Naive thymus-derived CD4-positive, alpha-beta T cell (primary cell): ENCODE results near the gene FNDC3B. TPM values are rescaled to one million over a fixed set of nuclear protein-coding genes. Genes with fewer than 3 reads are reported as not detected.

Experiments used
- ATAC-seq: fragments of 150-1000 bp; cut with Tn5 transposase; 2 replicates; pipeline ENCODE4 v1.10.0; 2021; ENCODE audit warnings: mild to moderate bottlenecking, moderate library complexity
- CTCF ChIA-PET: fragments of 350-600 bp; sonication (Branson Sonifier 250); formaldehyde crosslinking; loops from one replicate; lab custom pipeline; 2021; ENCODE audit warnings: antibody characterized with exemption; lab: Charles Lee
- POLR2A ChIA-PET: fragments of 350-600 bp; sonication (Branson Sonifier 250); formaldehyde crosslinking; loops from one replicate; lab custom pipeline; 2021; ENCODE audit warnings: antibody characterized with exemption, inconsistent platforms; lab: Charles Lee
- DNase-seq, 9 donors: peaks; one replicate each; pipeline versions ENCODE4 v3.0.0 to v3.0.0-alpha.2; 2020 to 2022; ENCODE audit warnings: mixed read lengths in 1 of 9
- H3K27ac ChIP-seq: one replicate; pipeline ENCODE4 v1.7.0; 2013; ENCODE audit warnings: mild to moderate bottlenecking, low read depth, low read length, moderate library complexity
- H3K27me3 ChIP-seq, 2 donors: one replicate each; pipeline ENCODE4 v1.7.0; 2013; ENCODE audit warnings: low read length in 2 of 2, mild to moderate bottlenecking in 2 of 2, moderate library complexity in 2 of 2; ENCODE audit not compliant: control insufficient read depth in 2 of 2, insufficient read depth in 2 of 2
- H3K36me3 ChIP-seq, 3 experiments: 1 replicate in 2 of 3; 2 replicates in 1 of 3; pipeline ENCODE4 v1.7.0; 2013; ENCODE audit warnings: low read length in 3 of 3, mild to moderate bottlenecking in 3 of 3, moderate library complexity in 1 of 3; ENCODE audit not compliant: insufficient read depth in 3 of 3, control insufficient read depth in 2 of 3
- H3K4me1 ChIP-seq, 2 donors: one replicate each; pipeline ENCODE4 v1.7.0; 2013; ENCODE audit warnings: low read length in 2 of 2, mild to moderate bottlenecking in 2 of 2, moderate library complexity in 1 of 2; ENCODE audit not compliant: control insufficient read depth in 2 of 2, insufficient read depth in 2 of 2
- H3K4me3 ChIP-seq: 2 replicates; pipeline ENCODE4 v1.7.0; 2013; ENCODE audit warnings: mild to moderate bottlenecking, low read length
- H3K9me3 ChIP-seq, 3 experiments: 1 replicate in 2 of 3; 2 replicates in 1 of 3; pipeline ENCODE4 v1.7.0; 2013; ENCODE audit warnings: low read length in 3 of 3; ENCODE audit not compliant: control insufficient read depth in 2 of 3
- H3K27ac Mint-ChIP-seq, 9 donors: one replicate each; pipeline ENCODE4 v1.8.0; 2020 to 2022; ENCODE audit warnings: mixed read lengths in 9 of 9, mild to moderate bottlenecking in 8 of 9, moderate library complexity in 5 of 9, inconsistent platforms in 2 of 9
- H3K27me3 Mint-ChIP-seq, 5 donors: one replicate each; pipeline ENCODE4 v1.8.0; 2021 to 2022; ENCODE audit warnings: mixed read lengths in 5 of 5, mild to moderate bottlenecking in 1 of 5
- H3K36me3 Mint-ChIP-seq, 5 donors: one replicate each; pipeline ENCODE4 v1.8.0; 2020 to 2022; ENCODE audit warnings: mixed read lengths in 5 of 5, mild to moderate bottlenecking in 3 of 5, inconsistent platforms in 1 of 5
- H3K4me1 Mint-ChIP-seq, 7 donors: one replicate each; pipeline ENCODE4 v1.8.0; 2020 to 2022; ENCODE audit warnings: mixed read lengths in 7 of 7, mild to moderate bottlenecking in 3 of 7, inconsistent platforms in 1 of 7
- H3K4me3 Mint-ChIP-seq, 10 donors: one replicate each; pipeline ENCODE4 v1.8.0; 2020 to 2022; ENCODE audit warnings: mild to moderate bottlenecking in 10 of 10, mixed read lengths in 10 of 10, moderate library complexity in 6 of 10, inconsistent platforms in 2 of 10
- H3K9me3 Mint-ChIP-seq, 11 donors: one replicate each; pipeline ENCODE4 v1.8.0; 2020 to 2022; ENCODE audit warnings: mixed read lengths in 11 of 11, mild to moderate bottlenecking in 4 of 11, inconsistent platforms in 1 of 11, moderate library complexity in 1 of 11
- intact Hi-C, 2 donors: fragments of 100-400 bp; cut with micrococcal nuclease; formaldehyde crosslinking; loops; one replicate each; pipeline ENCODE4 v1.15.1; 2023
- polyA plus RNA-seq, 2 donors: library from polyadenylated mRNA; unstranded; fragments of 300-500 nt; fragmentation: Illumina TruSeq; gene quantifications; one replicate each; pipeline ENCODE4 v1.2.3, GENCODE V29; 2021
- total RNA-seq, 6 experiments: library from RNA in 5 of 6; stranded (reverse) in 5 of 6; gene quantifications; 1 replicate in 5 of 6; 2 replicates in 1 of 6; pipeline ENCODE4 v1.2.3 and lab custom pipeline; 2021 to 2026

Gene FNDC3B
- total and polyA plus RNA-seq, 7 experiments from 2014 or later, result 8.6 to 78.6 (median 25.6) TPM

GRCh38 chr3:172056416-172056815 lies 17.0 kb downstream of the FNDC3B start:
- peaks cover 0 to 6% of the 10 kb centered on the region in 2 donors for H3K4me1 ChIP-seq
- intact Hi-C loops, result no loop called here
- no peaks in the 10 kb centered on the region for H3K27me3 Mint-ChIP-seq
- DNase-seq, result no peak
- peaks cover 0 to 7% (median 0%) of the 10 kb centered on the region in 11 donors for H3K9me3 Mint-ChIP-seq
- H3K4me1 Mint-ChIP-seq, result peaks cover 27 to 53% (median 44%) of the 10 kb centered on the region in 7 donors
- no peaks in the 10 kb centered on the region for H3K27me3 ChIP-seq
- H3K9me3 ChIP-seq, result no peaks in the 10 kb centered on the region
- no peak for ATAC-seq
- peaks cover 0 to under 1% (median 0%) of the 10 kb centered on the region in 3 experiments for H3K36me3 ChIP-seq
- H3K4me3 ChIP-seq, result no peak overlapping the region
- peak overlapping the region in 1 of 10 donors; percentile 14 for H3K4me3 Mint-ChIP-seq
- CTCF ChIA-PET, result no interaction called here
- H3K27ac Mint-ChIP-seq, result peak overlapping the region in 2 of 9 donors; percentile 10 to 34
- POLR2A ChIA-PET, result no interaction called here
- peaks cover 3 to 28% (median 11%) of the 10 kb centered on the region in 5 donors for H3K36me3 Mint-ChIP-seq
- H3K27ac ChIP-seq, result no peak overlapping the region

GRCh38 chr3:172057059-172057458 lies 17.7 kb downstream of the FNDC3B start:
- Histone ChIP-seq H3K36me3 (no peaks in the 10 kb centered on the region), H3K27ac (no peak overlapping the region), H3K4me1 (peaks cover 0 to 6% of the 10 kb centered on the region in 2 donors), H3K4me3 (no peak overlapping the region), H3K9me3 (no peaks in the 10 kb centered on the region), H3K27me3 (no peaks in the 10 kb centered on the region)
- Mint-ChIP-seq H3K27me3 (no peaks in the 10 kb centered on the region), H3K9me3 (peaks cover 0 to 7% (median 0%) of the 10 kb centered on the region in 11 donors), H3K27ac (peak overlapping the region in 2 of 9 donors; percentile 10 to 47), H3K4me1 (peaks cover 32 to 59% (median 51%) of the 10 kb centered on the region in 7 donors), H3K4me3 (peak overlapping the region in 1 of 10 donors; percentile 22), H3K36me3 (peaks cover 3 to 21% (median 8%) of the 10 kb centered on the region in 5 donors)
- intact Hi-C loops, result no loop called here
- ChIA-PET CTCF (no interaction called here), POLR2A (interaction anchor here (0.6 to 0.7 kb wide), 2 partner anchors 50 to 60 kb away, joined by 4 read pairs; no protein-coding TSS in a partner anchor)
- no peak for ATAC-seq
- no peak for DNase-seq

- peaks cover 0 to 6% of the 10 kb centered on the region in 2 donors for H3K4me1 ChIP-seq
- POLR2A ChIA-PET, result interaction anchor here (0.6 to 0.7 kb wide), 2 partner anchors 50 to 59 kb away, joined by 4 read pairs; no protein-coding TSS in a partner anchor
- Mint-ChIP-seq H3K36me3 (peaks cover 0 to 17% (median 4%) of the 10 kb centered on the region in 5 donors), H3K4me1 (peaks cover 37 to 63% (median 55%) of the 10 kb centered on the region in 7 donors), H3K27me3 (no peaks in the 10 kb centered on the region), H3K27ac (no peak overlapping the region), H3K4me3 (no peak overlapping the region), H3K9me3 (no peaks in the 10 kb centered on the region)
- CTCF ChIA-PET, result no interaction called here
- DNase-seq, result no peak
- H3K9me3 ChIP-seq, result no peaks in the 10 kb centered on the region
- no peaks in the 10 kb centered on the region for H3K36me3 ChIP-seq
- H3K4me3 ChIP-seq, result no peak overlapping the region
- no peaks in the 10 kb centered on the region for H3K27me3 ChIP-seq
- no peak overlapping the region for H3K27ac ChIP-seq
- intact Hi-C loops, result no loop called here
- ATAC-seq, result no peak
Measured at GRCh38 chr3:172057624-172058327, 18.4 kb downstream of the FNDC3B start.

GRCh38 chr3:172059532-172059931 lies 20.2 kb downstream of the FNDC3B start:
- H3K36me3 Mint-ChIP-seq, result peaks cover 8 to 26% (median 20%) of the 10 kb centered on the region in 5 donors
- ChIA-PET POLR2A (no interaction called here), CTCF (no interaction called here)
- peaks cover 0 to 6% (median 0%) of the 10 kb centered on the region in 11 donors for H3K9me3 Mint-ChIP-seq
- Histone ChIP-seq H3K36me3 (no peaks in the 10 kb centered on the region), H3K4me3 (no peak overlapping the region), H3K27ac (no peak overlapping the region), H3K9me3 (no peaks in the 10 kb centered on the region), H3K4me1 (peaks cover 0 to 6% of the 10 kb centered on the region in 2 donors), H3K27me3 (no peaks in the 10 kb centered on the region)
- no peak for ATAC-seq
- no peaks in the 10 kb centered on the region for H3K27me3 Mint-ChIP-seq
- peaks cover 40 to 72% (median 55%) of the 10 kb centered on the region in 7 donors for H3K4me1 Mint-ChIP-seq
- no peak for DNase-seq
- intact Hi-C loops, result no loop called here
- no peak overlapping the region for H3K27ac Mint-ChIP-seq
- no peak overlapping the region for H3K4me3 Mint-ChIP-seq

GRCh38 chr3:172060234-172060633 lies 20.9 kb downstream of the FNDC3B start:
- DNase-seq (no peak), ATAC-seq (no peak)
- no peaks in the 10 kb centered on the region for H3K4me1 ChIP-seq
- no peaks in the 10 kb centered on the region for H3K27me3 ChIP-seq
- ChIA-PET CTCF (interaction anchor here (0.6 kb wide), 1 partner anchor 14 kb away, joined by 6 read pairs; no protein-coding TSS in a partner anchor), POLR2A (no interaction called here)
- peaks cover 34 to 70% (median 53%) of the 10 kb centered on the region in 7 donors for H3K4me1 Mint-ChIP-seq
- no peaks in the 10 kb centered on the region for H3K9me3 ChIP-seq
- H3K4me3 ChIP-seq, result no peak overlapping the region
- H3K27ac Mint-ChIP-seq, result no peak overlapping the region
- H3K36me3 ChIP-seq, result no peaks in the 10 kb centered on the region
- H3K27me3 Mint-ChIP-seq, result no peaks in the 10 kb centered on the region
- peaks cover 0 to 6% (median 0%) of the 10 kb centered on the region in 11 donors for H3K9me3 Mint-ChIP-seq
- intact Hi-C loops, result no loop called here
- H3K4me3 Mint-ChIP-seq, result no peak overlapping the region
- H3K36me3 Mint-ChIP-seq, result peaks cover 8 to 29% (median 22%) of the 10 kb centered on the region in 5 donors
- H3K27ac ChIP-seq, result no peak overlapping the region

GRCh38 chr3:172061724-172062184 lies 22.4 kb downstream of the FNDC3B start:
- Mint-ChIP-seq H3K36me3 (peaks cover 8 to 22% (median 18%) of the 10 kb centered on the region in 5 donors), H3K4me3 (peak overlapping the region in 6 of 10 donors; percentile 2 to 27 (median 11)), H3K27me3 (no peaks in the 10 kb centered on the region), H3K4me1 (peaks cover 21 to 72% (median 51%) of the 10 kb centered on the region in 7 donors), H3K27ac (peak overlapping the region in 1 of 9 donors; percentile 45), H3K9me3 (peaks cover 0 to 6% (median 0%) of the 10 kb centered on the region in 11 donors)
- no peak overlapping the region for H3K4me3 ChIP-seq
- H3K27me3 ChIP-seq, result no peaks in the 10 kb centered on the region
- POLR2A ChIA-PET, result no interaction called here
- CTCF ChIA-PET, result no interaction called here
- H3K9me3 ChIP-seq, result no peaks in the 10 kb centered on the region
- intact Hi-C loops, result no loop called here
- H3K4me1 ChIP-seq, result peaks cover 0 to 9% of the 10 kb centered on the region in 2 donors
- H3K27ac ChIP-seq, result no peak overlapping the region
- no peaks in the 10 kb centered on the region for H3K36me3 ChIP-seq
- DNase-seq (no peak), ATAC-seq (peak; percentile 84)
